ENCODE results near the gene CABP4. TPM values are rescaled to one million over a fixed set of nuclear protein-coding genes. Genes with fewer than 3 reads are reported as not detected.
"Not testable (repeated sequence)": the region's sequence is repeated elsewhere in the genome, so short reads cannot be mapped to it uniquely, and the experiment has no call there.

CABP4 gene
- total RNA-seq, 1 donor from 2014 or later = not detected

DNA sequence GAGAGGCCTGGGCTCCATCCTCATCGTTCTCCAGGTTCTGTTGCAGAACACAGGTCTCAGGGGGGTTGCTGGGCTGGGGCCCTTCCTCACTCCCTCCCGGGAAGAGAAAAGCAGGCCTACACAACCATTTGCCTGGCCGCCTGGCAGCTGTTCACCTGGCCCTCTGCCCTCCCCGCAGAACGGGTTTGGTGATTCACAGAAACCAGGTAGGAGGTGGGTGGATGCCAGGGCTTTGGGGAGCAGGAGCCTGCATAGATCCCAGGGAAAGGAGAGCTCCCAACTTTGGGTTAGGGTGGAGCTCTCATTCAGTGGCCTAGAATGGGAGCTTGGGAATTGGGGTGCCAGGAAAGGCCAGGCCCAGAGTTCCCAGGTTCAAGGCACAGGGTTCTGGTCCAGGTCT, 12.9 kb downstream of the CABP4 start:
- H3K4me3 ChIP-seq (ENCODE audit: low read depth, low read length) = peak overlapping the region; percentile 84
- no peak for TF ChIP-seq CTCF (conservative IDR thresholded peaks at IDR 0.05; ENCODE audit: low read depth, low read length)
- DNase-seq (ENCODE audit: low read depth) = no peak

GRCh38 chr11:67468456-67468758, 13.3 kb downstream of the CABP4 start:
- TF ChIP-seq CTCF (conservative IDR thresholded peaks at IDR 0.05; ENCODE audit: low read depth, low read length) = no peak
- no peak for DNase-seq (ENCODE audit: low read depth)
- H3K4me3 ChIP-seq (ENCODE audit: low read depth, low read length) = peak overlapping the region; percentile 84

GRCh38 chr11:67468759-67469507, 13.8 kb downstream of the CABP4 start, which contains the start of gene TMEM134:
TMEM134 (minus strand) TSS chr11:67469251; CDS start chr11:67469192, 59 bp downstream.
- DNase-seq (ENCODE audit: low read depth) = no peak
- peak; percentile 35 for TF ChIP-seq CTCF (conservative IDR thresholded peaks at IDR 0.05; ENCODE audit: low read depth, low read length)

DNA sequence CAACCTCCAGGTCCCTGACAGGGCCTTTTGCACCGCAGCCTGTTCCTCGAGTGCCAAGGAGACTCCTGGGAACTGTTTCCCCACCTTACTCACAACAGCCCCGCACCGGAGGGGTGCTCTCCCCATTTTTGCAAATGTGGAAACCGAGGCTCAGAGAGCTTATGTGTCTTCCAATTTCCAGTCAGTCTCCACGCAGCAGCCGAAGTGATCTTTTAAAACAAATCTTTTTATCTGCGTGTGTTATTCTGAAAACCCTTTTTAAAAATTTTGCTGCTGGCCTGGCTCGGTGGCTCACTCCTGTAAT, 14.3 kb downstream of the CABP4 start:
- DNase-seq (ENCODE audit: low read depth) = no peak
- H3K4me3 ChIP-seq (ENCODE audit: low read depth, low read length) = peak overlapping the region; percentile 84
- no peak for TF ChIP-seq CTCF (conservative IDR thresholded peaks at IDR 0.05; ENCODE audit: low read depth, low read length)

More at GRCh38 chr11:67468759-67469507, 13.8 kb downstream of the CABP4 start, which contains the start of gene TMEM134:
- H3K4me3 ChIP-seq (ENCODE audit: low read depth, low read length) = peak within 1 kb of the TSS; percentile 84

GRCh38 chr11:67470337-67471002, 15.3 kb downstream of the CABP4 start:
- no peak overlapping the region for H3K4me3 ChIP-seq (ENCODE audit: low read depth, low read length)
- no peak for TF ChIP-seq CTCF (conservative IDR thresholded peaks at IDR 0.05; ENCODE audit: low read depth, low read length)
- no peak for DNase-seq (ENCODE audit: low read depth)

DNA sequence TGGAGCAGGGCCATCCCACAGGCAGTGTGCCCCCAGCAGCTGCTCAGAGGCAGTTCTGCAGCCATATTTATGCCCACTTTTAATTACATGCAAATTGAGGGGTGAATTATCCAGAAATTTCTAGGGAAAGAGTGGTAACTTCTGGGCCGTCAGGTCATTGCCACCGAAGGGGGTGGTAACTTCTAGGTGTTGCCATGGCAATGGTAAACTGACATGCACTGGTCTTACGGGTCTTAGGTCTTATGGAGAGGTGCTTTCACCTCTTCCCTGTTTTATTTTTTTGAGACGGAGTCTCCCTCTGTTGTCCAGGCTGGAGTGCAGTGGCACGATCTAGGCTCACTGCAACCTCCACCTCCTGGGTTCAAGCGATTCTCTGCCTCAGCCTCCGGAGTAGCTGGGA, 17.7 kb downstream of the CABP4 start:
- no peak for DNase-seq (ENCODE audit: low read depth)
- TF ChIP-seq CTCF (conservative IDR thresholded peaks at IDR 0.05; ENCODE audit: low read depth, low read length) = no peak

DNA sequence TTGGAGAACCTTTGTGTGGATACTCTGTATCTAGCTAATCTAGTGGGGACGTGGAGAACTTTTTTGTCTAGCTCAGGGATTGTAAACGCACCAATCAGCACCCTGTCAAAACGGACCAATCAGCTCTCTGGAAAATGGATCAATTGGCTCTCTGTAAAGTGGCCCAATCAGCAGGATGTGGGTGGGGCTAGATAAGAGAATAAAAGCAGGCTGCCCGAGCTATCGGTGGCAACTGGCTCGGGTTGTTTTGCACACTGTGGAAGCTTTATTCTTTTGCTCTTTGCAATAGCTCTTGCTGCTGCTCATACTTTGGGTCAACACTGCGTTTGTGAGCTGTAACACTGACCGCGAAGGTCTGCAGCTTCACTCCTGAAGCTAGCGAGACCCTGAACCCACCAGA, 21.5 kb downstream of the CABP4 start:
- H3K4me3 ChIP-seq (ENCODE audit: low read depth, low read length); DNase-seq (ENCODE audit: low read depth): not testable (repeated sequence)

More for the DNA sequence above, 17.7 kb downstream of the CABP4 start:
- no peak overlapping the region for H3K4me3 ChIP-seq (ENCODE audit: low read depth, low read length)

- H3K4me3 ChIP-seq (ENCODE audit: low read depth, low read length) = not testable (repeated sequence)
Measured at GRCh38 chr11:67477344-67478050, 22.3 kb downstream of the CABP4 start.

More at GRCh38 chr11:67477344-67478050, 22.3 kb downstream of the CABP4 start:
- not testable (repeated sequence) for DNase-seq (ENCODE audit: low read depth)

All from epithelial cell of proximal tubule (primary cell).